ENCODE results near the gene SEC61A1. TPM values are rescaled to one million over a fixed set of nuclear protein-coding genes. Genes with fewer than 3 reads are reported as not detected.

The SEC61A1 gene
- total RNA-seq, 1 experiment from 2014 or later, result 189 TPM

DNA sequence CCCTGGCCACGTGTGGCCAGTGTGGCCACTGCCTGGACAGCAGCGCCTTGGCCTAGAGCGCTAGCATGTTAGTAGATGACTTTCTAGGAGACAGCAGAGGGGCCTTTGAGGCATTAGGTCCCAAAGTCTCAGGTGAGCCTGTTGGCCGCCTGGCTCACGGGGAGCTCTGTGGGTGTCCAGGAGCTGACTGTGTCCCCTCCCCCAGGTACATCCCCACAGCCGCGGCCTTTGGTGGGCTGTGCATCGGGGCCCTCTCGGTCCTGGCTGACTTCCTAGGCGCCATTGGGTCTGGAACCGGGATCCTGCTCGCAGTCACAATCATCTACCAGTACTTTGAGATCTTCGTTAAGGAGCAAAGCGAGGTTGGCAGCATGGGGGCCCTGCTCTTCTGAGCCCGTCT, 17.0 kb downstream of the SEC61A1 start:
- Histone ChIP-seq H3K4me1 (replicated peaks; ENCODE audit: insufficient read depth) (no peaks in the 10 kb centered on the region), H3K27me3 (ENCODE audit: insufficient read depth, low read depth) (no peaks in the 10 kb centered on the region), H3K9me3 (ENCODE audit: insufficient read depth, low read depth) (no peaks in the 10 kb centered on the region), H3K79me2 (ENCODE audit: low read depth) (no peaks in the 10 kb centered on the region), H3K4me3 (no peak overlapping the region), H3K27ac (no peak overlapping the region), H3F3A (ENCODE audit: insufficient read depth, low read depth) (peaks cover 58% of the 10 kb centered on the region), H2AFZ (no peak overlapping the region), H3K36me3 (ENCODE audit: low read depth) (peaks cover 52% of the 10 kb centered on the region), H3K9me2 (ENCODE audit: insufficient read depth) (no peaks in the 10 kb centered on the region), H4K20me1 (ENCODE audit: insufficient read depth) (peaks cover 81% of the 10 kb centered on the region), H3K4me2 (no peak overlapping the region)
- intact Hi-C loops (cut with micrococcal nuclease; ENCODE audit: unreplicated experiment), result no loop called here
- CTCF ChIA-PET, result interaction anchor here (0.7 kb wide), 1 partner anchor 1564 kb away, joined by 4 read pairs; no protein-coding TSS in a partner anchor
- POLR2A ChIA-PET (ENCODE audit: unreplicated experiment), result no interaction called here
- TF ChIP-seq, protein P1, sequence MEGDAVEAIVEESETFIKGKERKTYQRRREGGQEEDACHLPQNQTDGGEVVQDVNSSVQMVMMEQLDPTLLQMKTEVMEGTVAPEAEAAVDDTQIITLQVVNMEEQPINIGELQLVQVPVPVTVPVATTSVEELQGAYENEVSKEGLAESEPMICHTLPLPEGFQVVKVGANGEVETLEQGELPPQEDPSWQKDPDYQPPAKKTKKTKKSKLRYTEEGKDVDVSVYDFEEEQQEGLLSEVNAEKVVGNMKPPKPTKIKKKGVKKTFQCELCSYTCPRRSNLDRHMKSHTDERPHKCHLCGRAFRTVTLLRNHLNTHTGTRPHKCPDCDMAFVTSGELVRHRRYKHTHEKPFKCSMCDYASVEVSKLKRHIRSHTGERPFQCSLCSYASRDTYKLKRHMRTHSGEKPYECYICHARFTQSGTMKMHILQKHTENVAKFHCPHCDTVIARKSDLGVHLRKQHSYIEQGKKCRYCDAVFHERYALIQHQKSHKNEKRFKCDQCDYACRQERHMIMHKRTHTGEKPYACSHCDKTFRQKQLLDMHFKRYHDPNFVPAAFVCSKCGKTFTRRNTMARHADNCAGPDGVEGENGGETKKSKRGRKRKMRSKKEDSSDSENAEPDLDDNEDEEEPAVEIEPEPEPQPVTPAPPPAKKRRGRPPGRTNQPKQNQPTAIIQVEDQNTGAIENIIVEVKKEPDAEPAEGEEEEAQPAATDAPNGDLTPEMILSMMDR (conservative IDR thresholded peaks at IDR 0.05), result no peak
- TF ChIP-seq EZH2 (IDR thresholded peaks at IDR 0.05; ENCODE audit: low read depth), result no peak
- DNase-seq, result no peak
- no TSS peak for BruUV-seq (replicated peaks)

DNA sequence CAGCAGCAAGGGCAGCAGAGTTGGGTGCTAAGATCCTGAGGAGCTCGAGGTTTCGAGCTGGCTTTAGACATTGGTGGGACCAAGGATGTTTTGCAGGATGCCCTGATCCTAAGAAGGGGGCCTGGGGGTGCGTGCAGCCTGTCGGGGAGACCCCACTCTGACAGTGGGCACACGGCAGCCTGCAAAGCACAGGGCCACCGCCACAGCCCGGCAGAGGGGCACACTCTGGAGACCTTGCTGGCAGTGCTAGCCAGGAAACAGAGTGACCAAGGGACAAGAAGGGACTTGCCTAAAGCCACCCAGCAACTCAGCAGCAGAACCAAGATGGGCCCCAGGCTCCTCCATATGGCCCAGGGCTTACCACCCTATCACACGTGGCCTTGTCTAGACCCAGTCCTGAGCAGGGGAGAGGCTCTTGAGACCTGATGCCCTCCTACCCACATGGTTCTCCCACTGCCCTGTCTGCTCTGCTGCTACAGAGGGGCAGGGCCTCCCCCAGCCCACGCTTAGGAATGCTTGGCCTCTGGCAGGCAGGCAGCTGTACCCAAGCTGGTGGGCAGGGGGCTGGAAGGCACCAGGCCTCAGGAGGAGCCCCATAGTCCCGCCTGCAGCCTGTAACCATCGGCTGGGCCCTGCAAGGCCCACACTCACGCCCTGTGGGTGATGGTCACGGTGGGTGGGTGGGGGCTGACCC, 18.8 kb downstream of the SEC61A1 start:
- Histone ChIP-seq H3K36me3 (ENCODE audit: low read depth) (peaks cover 46% of the 10 kb centered on the region), H3K79me2 (ENCODE audit: low read depth) (no peaks in the 10 kb centered on the region), H2AFZ (no peak overlapping the region), H4K20me1 (ENCODE audit: insufficient read depth) (peaks cover 78% of the 10 kb centered on the region), H3K27ac (no peak overlapping the region), H3K4me2 (no peak overlapping the region), H3K9me2 (ENCODE audit: insufficient read depth) (no peaks in the 10 kb centered on the region), H3K4me1 (replicated peaks; ENCODE audit: insufficient read depth) (no peaks in the 10 kb centered on the region), H3K27me3 (ENCODE audit: insufficient read depth, low read depth) (no peaks in the 10 kb centered on the region), H3F3A (ENCODE audit: insufficient read depth, low read depth) (peaks cover 60% of the 10 kb centered on the region), H3K4me3 (no peak overlapping the region), H3K9me3 (ENCODE audit: insufficient read depth, low read depth) (no peaks in the 10 kb centered on the region)
- intact Hi-C loops (cut with micrococcal nuclease; ENCODE audit: unreplicated experiment), result no loop called here
- TSS peak; percentile 25 for BruUV-seq (replicated peaks)
- CTCF ChIA-PET, result no interaction called here
- POLR2A ChIA-PET (ENCODE audit: unreplicated experiment), result interaction anchor here (0.6 kb wide), 1 partner anchor 10 kb away, joined by 4 read pairs; no protein-coding TSS in a partner anchor
- TF ChIP-seq EZH2 (IDR thresholded peaks at IDR 0.05; ENCODE audit: low read depth), result no peak
- TF ChIP-seq, protein P1 (conservative IDR thresholded peaks at IDR 0.05), result no peak
- no peak for DNase-seq

DNA sequence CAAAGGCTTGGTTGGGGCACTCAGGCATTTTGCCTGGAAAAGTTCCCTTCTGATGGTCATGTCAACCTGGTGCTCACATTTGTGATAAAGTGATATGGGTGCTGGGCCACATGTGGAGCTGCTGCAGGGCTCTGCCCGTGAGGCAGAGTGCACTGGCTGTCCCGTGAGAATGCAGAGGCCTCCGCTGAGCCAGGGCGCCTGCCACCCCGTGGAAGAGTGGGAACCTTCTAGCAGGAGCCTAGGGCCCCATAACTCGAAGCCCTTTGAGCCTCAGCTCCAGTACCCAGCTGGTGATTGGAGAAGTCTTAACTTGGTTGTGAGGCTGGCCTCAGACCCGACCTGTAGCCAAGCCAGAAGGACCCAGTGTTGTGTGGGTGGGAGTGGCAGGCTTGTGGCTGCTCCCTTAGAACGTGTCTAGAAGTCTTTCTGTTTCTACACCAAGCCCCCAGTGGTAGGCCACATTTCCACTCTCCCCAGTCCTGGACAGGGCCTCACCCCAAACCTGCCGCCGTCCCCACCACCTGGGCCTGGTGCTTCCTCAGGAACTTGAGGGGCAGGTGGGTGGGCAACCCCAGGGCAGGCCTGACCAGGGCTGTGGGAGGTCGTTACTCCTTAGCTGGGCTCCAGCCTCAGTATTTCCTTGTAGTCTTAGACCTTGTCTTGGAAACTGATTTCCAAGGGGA, 19.7 kb downstream of the SEC61A1 start:
- no peaks in the 10 kb centered on the region for H3K9me2 ChIP-seq (ENCODE audit: insufficient read depth)
- DNase-seq, result no peak
- H2AFZ ChIP-seq, result no peak overlapping the region
- peaks cover 52% of the 10 kb centered on the region for H3F3A ChIP-seq (ENCODE audit: insufficient read depth, low read depth)
- no peak overlapping the region for H3K4me3 ChIP-seq
- BruUV-seq (replicated peaks), result no TSS peak
- CTCF ChIA-PET, result no interaction called here
- peaks cover 42% of the 10 kb centered on the region for H3K36me3 ChIP-seq (ENCODE audit: low read depth)
- TF ChIP-seq, protein P1 (conservative IDR thresholded peaks at IDR 0.05), result no peak
- TF ChIP-seq EZH2 (IDR thresholded peaks at IDR 0.05; ENCODE audit: low read depth), result no peak
- intact Hi-C loops (cut with micrococcal nuclease; ENCODE audit: unreplicated experiment), result no loop called here
- H3K9me3 ChIP-seq (ENCODE audit: insufficient read depth, low read depth), result no peaks in the 10 kb centered on the region
- peaks cover 74% of the 10 kb centered on the region for H4K20me1 ChIP-seq (ENCODE audit: insufficient read depth)
- H3K79me2 ChIP-seq (ENCODE audit: low read depth), result no peaks in the 10 kb centered on the region
- H3K4me2 ChIP-seq, result no peak overlapping the region
- H3K27ac ChIP-seq, result no peak overlapping the region
- POLR2A ChIA-PET (ENCODE audit: unreplicated experiment), result interaction anchor here (0.6 kb wide), 1 partner anchor 10 kb away, joined by 4 read pairs; no protein-coding TSS in a partner anchor
- H3K4me1 ChIP-seq (replicated peaks; ENCODE audit: insufficient read depth), result no peaks in the 10 kb centered on the region
- H3K27me3 ChIP-seq (ENCODE audit: insufficient read depth, low read depth), result no peaks in the 10 kb centered on the region
